Lower leg skin (tissue), 4 donors: ENCODE measurements around the gene PACRG. TPM values are rescaled to one million over a fixed set of nuclear protein-coding genes. Genes with fewer than 3 reads are reported as not detected.

Source experiments
- DNase-seq, 2 donors: peaks; one replicate each; pipeline ENCODE4 v3.0.0-alpha.2; 2019; ENCODE audit warnings: low spot score in 2 of 2
- H3K4me3 ChIP-seq: fragments of 200-600 bp; sonication (generic); 2 replicates; pipeline ENCODE4 v1.5.1; 2017; ENCODE audit warnings: mild to moderate bottlenecking, low read depth; ENCODE audit not compliant: poor library complexity, severe bottlenecking
- POLR2A ChIP-seq, 2 donors: fragments of 450-650 bp; IDR thresholded peaks; one replicate each; pipeline ENCODE4 v1.6.1; 2016 to 2017; ENCODE audit warnings: antibody characterized with exemption in 2 of 2, mild to moderate bottlenecking in 1 of 2, moderate library complexity in 1 of 2
- WGBS, 2 donors: methylation state at CpG; one replicate each; pipeline ENCODE4 v1.1.5; 2018; 5-methylcytosine and 5-hydroxymethylcytosine counted together
- intact Hi-C: fragments of 100-400 bp; cut with DNase I; formaldehyde crosslinking; loops from one replicate; pipeline ENCODE4 v1.15.0; 2023; ENCODE audit warnings: low total_unique reads
- total RNA-seq, 4 donors: library from RNA; depleted of rRNA; stranded (reverse); fragments of >200 nt; gene quantifications; one replicate each; pipeline ENCODE4 v1.1.0, GENCODE V29; 2016
- TF ChIP-seq, protein P1 (sequence below), 3 donors: fragments of 450-650 bp; IDR thresholded peaks; one replicate each; pipeline ENCODE4 v1.5.1; 2016; ENCODE audit warnings: antibody characterized with exemption in 3 of 3, mild to moderate bottlenecking in 3 of 3, moderate library complexity in 2 of 3

PACRG gene
- total RNA-seq, 4 donors from 2014 or later, result 0.38 to 3.9 (median 3.4) TPM; not detected in 1

DNA sequence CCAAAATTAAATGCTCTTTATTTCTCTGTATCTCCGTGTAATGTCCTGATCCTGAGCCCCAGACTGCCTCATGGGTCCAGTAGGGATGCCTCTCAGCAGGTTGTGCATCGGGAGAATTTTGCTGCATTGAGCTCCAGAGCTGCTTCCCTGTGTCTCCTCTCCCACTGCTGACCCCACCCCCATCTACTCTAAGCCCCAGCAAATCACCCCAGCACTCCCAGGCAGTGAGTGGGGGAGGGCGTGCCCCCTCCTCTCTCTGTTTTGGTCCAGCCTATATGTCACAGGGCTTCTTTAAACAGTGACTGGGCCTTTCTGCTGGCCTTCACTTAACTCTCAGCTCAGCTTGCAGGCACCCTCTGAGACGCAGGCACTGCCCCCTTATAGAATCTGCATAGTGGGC is 458.0 kb downstream of the PACRG start:
- 82 to 85% methylated on average over 4 of the region's 4 CpGs for WGBS, 2 donors
- intact Hi-C loops, result no loop called here
- TF ChIP-seq POLR2A (IDR thresholded peaks at IDR 0.05), result no peak
- TF ChIP-seq, protein P1, sequence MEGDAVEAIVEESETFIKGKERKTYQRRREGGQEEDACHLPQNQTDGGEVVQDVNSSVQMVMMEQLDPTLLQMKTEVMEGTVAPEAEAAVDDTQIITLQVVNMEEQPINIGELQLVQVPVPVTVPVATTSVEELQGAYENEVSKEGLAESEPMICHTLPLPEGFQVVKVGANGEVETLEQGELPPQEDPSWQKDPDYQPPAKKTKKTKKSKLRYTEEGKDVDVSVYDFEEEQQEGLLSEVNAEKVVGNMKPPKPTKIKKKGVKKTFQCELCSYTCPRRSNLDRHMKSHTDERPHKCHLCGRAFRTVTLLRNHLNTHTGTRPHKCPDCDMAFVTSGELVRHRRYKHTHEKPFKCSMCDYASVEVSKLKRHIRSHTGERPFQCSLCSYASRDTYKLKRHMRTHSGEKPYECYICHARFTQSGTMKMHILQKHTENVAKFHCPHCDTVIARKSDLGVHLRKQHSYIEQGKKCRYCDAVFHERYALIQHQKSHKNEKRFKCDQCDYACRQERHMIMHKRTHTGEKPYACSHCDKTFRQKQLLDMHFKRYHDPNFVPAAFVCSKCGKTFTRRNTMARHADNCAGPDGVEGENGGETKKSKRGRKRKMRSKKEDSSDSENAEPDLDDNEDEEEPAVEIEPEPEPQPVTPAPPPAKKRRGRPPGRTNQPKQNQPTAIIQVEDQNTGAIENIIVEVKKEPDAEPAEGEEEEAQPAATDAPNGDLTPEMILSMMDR (IDR thresholded peaks at IDR 0.05), result no peak

DNA sequence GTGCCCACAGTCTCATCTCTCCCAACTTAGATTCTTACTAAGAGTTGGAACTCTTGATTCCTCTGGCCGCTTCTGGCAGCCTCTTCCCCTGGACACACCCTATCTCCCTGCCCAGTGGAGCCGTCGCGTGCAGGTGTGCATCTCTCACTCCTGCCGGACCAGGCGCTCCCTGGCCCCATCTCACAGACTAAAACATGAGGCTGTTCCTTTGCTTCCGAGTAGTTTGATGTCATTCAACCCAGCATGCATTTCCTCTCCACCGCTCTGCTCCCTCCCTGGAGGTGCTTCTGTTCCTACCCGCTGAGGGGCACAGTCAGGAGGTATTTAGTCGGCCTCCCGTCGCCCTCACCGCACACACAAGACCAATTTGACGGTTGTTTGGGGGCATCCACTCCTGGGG is 458.8 kb downstream of the PACRG start:
- no peak for DNase-seq
- 95% methylated on average over 14 of the region's 14 CpGs for WGBS, 2 donors
- TF ChIP-seq POLR2A (IDR thresholded peaks at IDR 0.05), result no peak
- TF ChIP-seq, protein P1 (IDR thresholded peaks at IDR 0.05), result no peak
- H3K4me3 ChIP-seq, result no peak overlapping the region
- intact Hi-C loops, result no loop called here

More for the DNA sequence above, 458.0 kb downstream of the PACRG start:
- no peak for DNase-seq
- H3K4me3 ChIP-seq, result no peak overlapping the region

DNA sequence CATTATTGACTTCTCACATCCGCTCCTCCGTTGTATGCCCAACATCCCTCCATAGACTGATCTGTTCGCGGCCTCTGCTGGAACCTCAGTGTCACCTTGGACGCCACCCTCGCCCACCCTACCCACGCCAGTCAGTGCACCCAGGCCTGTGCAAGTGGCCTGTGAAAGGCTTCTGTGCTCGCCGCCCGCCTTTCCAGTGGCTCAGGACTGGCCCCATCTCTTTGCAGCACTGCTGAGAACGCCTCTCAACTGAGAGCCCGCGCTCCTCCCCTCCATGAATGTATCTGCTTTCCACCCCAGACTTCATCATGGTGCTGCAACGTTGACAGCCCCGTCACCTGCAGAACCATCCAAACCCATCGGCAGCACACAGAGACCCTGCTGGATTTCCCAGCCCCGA is 459.4 kb downstream of the PACRG start:
- DNase-seq, result no peak
- TF ChIP-seq, protein P1 (IDR thresholded peaks at IDR 0.05), result no peak
- TF ChIP-seq POLR2A (IDR thresholded peaks at IDR 0.05), result no peak

DNA sequence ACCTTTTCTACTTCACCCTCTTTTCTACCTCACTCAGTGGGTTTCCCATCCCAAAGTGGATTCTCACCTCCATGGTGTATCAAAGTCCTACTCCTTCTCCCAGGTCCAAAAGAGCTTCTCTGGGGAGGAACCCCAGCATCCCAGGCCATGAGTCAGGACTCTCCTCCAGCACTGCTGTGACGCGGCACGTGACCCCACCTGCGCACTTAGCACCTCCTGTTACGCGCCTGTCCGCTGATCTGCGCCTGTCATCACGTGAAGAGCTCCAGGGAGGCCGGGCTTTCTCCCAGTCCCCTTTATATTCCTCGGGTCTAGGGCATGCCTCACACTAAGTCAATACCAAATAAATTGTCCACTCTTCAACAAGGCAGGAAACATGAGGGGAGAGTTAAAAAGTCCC is 459.8 kb downstream of the PACRG start:
- no peak overlapping the region for H3K4me3 ChIP-seq
- intact Hi-C loops, result no loop called here
- 98 to 99% methylated on average over 11 of the region's 11 CpGs for WGBS, 2 donors
- no peak for DNase-seq
- TF ChIP-seq, protein P1 (IDR thresholded peaks at IDR 0.05), result no peak
- TF ChIP-seq POLR2A (IDR thresholded peaks at IDR 0.05), result no peak

More for the DNA sequence above, 459.4 kb downstream of the PACRG start:
- WGBS, 2 donors, result 95 to 98% methylated on average over 17 of the region's 17 CpGs
- intact Hi-C loops, result no loop called here
- H3K4me3 ChIP-seq, result no peak overlapping the region

DNA sequence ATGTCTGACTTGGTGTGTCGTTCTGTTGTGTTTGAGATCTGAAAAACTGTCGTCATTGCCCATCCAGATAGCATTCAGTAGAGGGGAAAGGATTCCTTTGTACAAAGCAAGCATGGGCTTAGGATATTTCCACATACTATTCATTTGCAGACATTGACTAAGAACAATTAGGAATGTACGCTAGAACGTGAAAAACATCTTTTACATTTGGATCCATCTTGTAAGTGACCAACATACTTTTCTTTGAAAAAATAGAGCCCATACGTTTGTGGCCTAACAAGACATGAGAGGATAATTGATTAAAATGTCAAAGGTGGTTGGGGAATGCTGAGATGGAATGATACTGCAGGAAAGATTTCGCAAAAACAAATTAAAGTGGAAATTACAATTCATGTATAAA is 461.0 kb downstream of the PACRG start:
- 91 to 92% methylated on average over 6 of the region's 6 CpGs for WGBS, 2 donors
- intact Hi-C loops, result no loop called here

DNA sequence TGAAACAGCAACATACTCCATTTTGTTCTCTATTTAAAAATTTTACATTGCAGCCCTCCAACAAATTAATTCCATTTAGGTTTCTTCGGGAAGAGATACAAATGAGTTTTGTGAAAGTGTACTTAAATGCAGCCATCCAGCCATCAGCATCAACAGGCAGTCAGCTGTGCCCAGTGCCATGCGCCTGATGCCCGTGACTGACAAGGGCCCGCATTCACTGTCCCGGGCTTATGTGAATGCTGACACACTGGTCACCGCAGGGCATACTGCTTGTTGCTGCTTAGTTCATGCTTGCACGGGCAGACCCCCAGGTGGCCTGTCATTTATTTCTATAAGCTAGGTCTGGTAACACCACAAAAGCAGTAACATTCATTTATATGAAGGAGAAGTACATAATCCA is 461.8 kb downstream of the PACRG start:
- WGBS, 2 donors, result 96 to 98% methylated on average over 7 of the region's 7 CpGs
- DNase-seq, result no peak
- intact Hi-C loops, result no loop called here
- TF ChIP-seq, protein P1 (IDR thresholded peaks at IDR 0.05), result no peak
- no peak for TF ChIP-seq POLR2A (IDR thresholded peaks at IDR 0.05)
- no peak overlapping the region for H3K4me3 ChIP-seq

More for the DNA sequence above, 461.0 kb downstream of the PACRG start:
- TF ChIP-seq POLR2A (IDR thresholded peaks at IDR 0.05), result no peak
- TF ChIP-seq, protein P1 (IDR thresholded peaks at IDR 0.05), result no peak
- H3K4me3 ChIP-seq, result no peak overlapping the region
- DNase-seq, result no peak
